NT2/D1 (cell line): ENCODE measurements around the gene PTGIR.

Experiments
- SUZ12 ChIP-seq: IDR thresholded peaks from 2 replicates; pipeline ENCODE4 v1.6.1; 2011; ENCODE audit not compliant: insufficient read length, insufficient read depth; ENCODE audit errors: extremely low read depth
- YY1 ChIP-seq: IDR thresholded peaks from 2 replicates; pipeline ENCODE4 v1.6.1; 2011; ENCODE audit not compliant: insufficient read length, insufficient read depth
- ZNF274 ChIP-seq: IDR thresholded peaks from 2 replicates; pipeline ENCODE4 v1.6.1; 2011; ENCODE audit warnings: mild to moderate bottlenecking, low read depth, low read length

GRCh38 chr19:46661735-46662592 lies 37.1 kb upstream of the PTGIR start:
- TF ChIP-seq YY1 = no peak
- no peak for TF ChIP-seq SUZ12
- TF ChIP-seq ZNF274 = no peak
